Tibial artery (tissue), 4 donors: ENCODE data around the gene RERG.

Source experiments
- DNase-seq, 2 donors: peaks; one replicate each; pipeline ENCODE4 v3.0.0-alpha.2; 2019
- H3K27ac ChIP-seq, 2 donors: fragments of 200-600 bp; sonication (generic) in 1 of 2; 1 replicate in 1 of 2; 2 replicates in 1 of 2; pipeline ENCODE4 v1.5.1; 2018 to 2019; ENCODE audit warnings: mild to moderate bottlenecking in 1 of 2
- H3K27me3 ChIP-seq, 2 donors: fragments of 200-600 bp; sonication (generic) in 1 of 2; one replicate each; pipeline versions ENCODE4 v1.5.1 to v1.6.0; 2016 to 2019
- H3K36me3 ChIP-seq, 3 donors: fragments of 200-600 bp; sonication (generic) in 2 of 3; one replicate each; pipeline ENCODE4 v1.5.1; 2016 to 2019; ENCODE audit warnings: mild to moderate bottlenecking in 2 of 3
- H3K4me1 ChIP-seq, 4 donors: fragments of 200-600 bp; sonication (generic) in 2 of 4; 1 replicate in 3 of 4; 2 replicates in 1 of 4; pipeline ENCODE4 v1.5.1; 2016 to 2019
- H3K4me3 ChIP-seq, 2 donors: fragments of 200-600 bp; sonication (generic) in 1 of 2; 1 replicate in 1 of 2; 2 replicates in 1 of 2; pipeline ENCODE4 v1.5.1; 2018 to 2019; ENCODE audit warnings: mild to moderate bottlenecking in 2 of 2
- H3K9me3 ChIP-seq, 3 donors: fragments of 200-600 bp; sonication (generic) in 1 of 3; one replicate each; pipeline ENCODE4 v1.5.1; 2016 to 2019
- CTCF ChIP-seq, 2 experiments: fragments of 200-600 bp in 1 of 2; fragments of 450-650 bp in 1 of 2; IDR thresholded peaks; one replicate each; pipeline ENCODE4 v1.5.1; 2017 to 2019; ENCODE audit warnings: antibody characterized with exemption in 2 of 2, mild to moderate bottlenecking in 1 of 2, moderate library complexity in 1 of 2
- intact Hi-C: fragments of 100-400 bp; cut with DNase I; formaldehyde crosslinking; loops from one replicate; pipeline ENCODE4 v1.15.0; 2023; ENCODE audit warnings: low total_unique reads

Gene RERG

GRCh38 chr12:15186597-15186996, 34.6 kb downstream of the RERG start:
- H3K9me3 ChIP-seq, result no peaks in the 10 kb centered on the region
- intact Hi-C loops, result no loop called here
- TF ChIP-seq CTCF (IDR thresholded peaks at IDR 0.05), result no peak
- no peaks in the 10 kb centered on the region for H3K36me3 ChIP-seq
- no peak overlapping the region for H3K4me3 ChIP-seq
- no peak for DNase-seq
- peak overlapping the region; percentile 8 to 15 for H3K27ac ChIP-seq
- H3K27me3 ChIP-seq, result no peaks in the 10 kb centered on the region
- H3K4me1 ChIP-seq, result peaks cover 0 to 53% (median 13%) of the 10 kb centered on the region in 4 donors

- Histone ChIP-seq H3K4me1 (peaks cover 0 to 68% (median 22%) of the 10 kb centered on the region in 4 donors), H3K27ac (peak overlapping the region in 1 of 2 donors; percentile 15)
Measured at GRCh38 chr12:15184484-15184883, 36.7 kb downstream of the RERG start.

GRCh38 chr12:15183821-15184220, 37.4 kb downstream of the RERG start:
- intact Hi-C loops, result no loop called here
- no peak for DNase-seq
- no peak overlapping the region for H3K4me3 ChIP-seq
- H3K27me3 ChIP-seq, result no peaks in the 10 kb centered on the region
- peak overlapping the region in 1 of 2 donors; percentile 15 for H3K27ac ChIP-seq
- no peaks in the 10 kb centered on the region for H3K36me3 ChIP-seq
- H3K4me1 ChIP-seq, result peaks cover 0 to 74% (median 27%) of the 10 kb centered on the region in 4 donors
- no peak for TF ChIP-seq CTCF (IDR thresholded peaks at IDR 0.05)
- H3K9me3 ChIP-seq, result no peaks in the 10 kb centered on the region

More at GRCh38 chr12:15184484-15184883, 36.7 kb downstream of the RERG start:
- no peak for DNase-seq
- H3K9me3 ChIP-seq, result no peaks in the 10 kb centered on the region
- intact Hi-C loops, result no loop called here
- no peaks in the 10 kb centered on the region for H3K27me3 ChIP-seq
- TF ChIP-seq CTCF (IDR thresholded peaks at IDR 0.05), result no peak
- no peaks in the 10 kb centered on the region for H3K36me3 ChIP-seq
- H3K4me3 ChIP-seq, result no peak overlapping the region

- H3K36me3 ChIP-seq, result no peaks in the 10 kb centered on the region
- no peak for TF ChIP-seq CTCF (IDR thresholded peaks at IDR 0.05)
- intact Hi-C loops, result no loop called here
- H3K4me1 ChIP-seq, result peaks cover 0 to 73% (median 20%) of the 10 kb centered on the region in 4 donors
- no peaks in the 10 kb centered on the region for H3K9me3 ChIP-seq
- no peaks in the 10 kb centered on the region for H3K27me3 ChIP-seq
- H3K4me3 ChIP-seq, result no peak overlapping the region
- H3K27ac ChIP-seq, result peak overlapping the region; percentile 24 to 51
- no peak for DNase-seq
Measured at GRCh38 chr12:15181017-15181683, 40.1 kb downstream of the RERG start.

- peak overlapping the region; percentile 24 to 51 for H3K27ac ChIP-seq
- peaks cover 0 to 73% (median 20%) of the 10 kb centered on the region in 4 donors for H3K4me1 ChIP-seq
- no peaks in the 10 kb centered on the region for H3K27me3 ChIP-seq
- intact Hi-C loops, result no loop called here
- no peak for DNase-seq
- TF ChIP-seq CTCF (IDR thresholded peaks at IDR 0.05), result no peak
- no peaks in the 10 kb centered on the region for H3K9me3 ChIP-seq
- no peaks in the 10 kb centered on the region for H3K36me3 ChIP-seq
- no peak overlapping the region for H3K4me3 ChIP-seq
Measured at GRCh38 chr12:15180325-15180724, 40.9 kb downstream of the RERG start.
